H4 (cell line): ENCODE results near the gene MKX. TPM values are rescaled to one million over a fixed set of nuclear protein-coding genes. Genes with fewer than 3 reads are reported as not detected.

ENCODE experiments used
- DNase-seq: peaks from one replicate; pipeline ENCODE4 v3.0.0-alpha.2; 2015; ENCODE audit warnings: low spot score
- total RNA-seq: library from RNA; depleted of rRNA; stranded (reverse); fragments of >200 nt; shearing (Covaris generic); gene quantifications from 2 replicates; pipeline ENCODE4 v1.2.3, GENCODE V29; 2014

The MKX gene
- total RNA-seq, 1 experiment from 2014 or later = not detected

- no peak for DNase-seq
Measured at GRCh38 chr10:27742195-27743011, 3.2 kb downstream of the MKX start.

GRCh38 chr10:27741173-27742091 is 4.2 kb downstream of the MKX start:
- DNase-seq = no peak

- no peak for DNase-seq
Measured at GRCh38 chr10:27736396-27736795, 9.2 kb downstream of the MKX start.

GRCh38 chr10:27730041-27730440 is 15.6 kb downstream of the MKX start:
- DNase-seq = no peak

GRCh38 chr10:27728338-27728737 is 17.3 kb downstream of the MKX start:
- DNase-seq = no peak

- peak; percentile 14 for DNase-seq
Measured at GRCh38 chr10:27724287-27724686, 21.3 kb downstream of the MKX start.

GRCh38 chr10:27723436-27723835 is 22.2 kb downstream of the MKX start:
- peak; percentile 36 for DNase-seq

GRCh38 chr10:27720529-27720928 is 25.1 kb downstream of the MKX start:
- DNase-seq = no peak

- no peak for DNase-seq
Measured at GRCh38 chr10:27719052-27719451, 26.6 kb downstream of the MKX start.

GRCh38 chr10:27717861-27718260 is 27.8 kb downstream of the MKX start:
- DNase-seq = no peak

- no peak for DNase-seq
Measured at GRCh38 chr10:27717224-27717623, 28.4 kb downstream of the MKX start.

- DNase-seq = no peak
Measured at GRCh38 chr10:27716521-27716920, 29.1 kb downstream of the MKX start.

GRCh38 chr10:27715505-27715904 is 30.1 kb downstream of the MKX start:
- no peak for DNase-seq

GRCh38 chr10:27714349-27714748 is 31.3 kb downstream of the MKX start:
- DNase-seq = no peak

GRCh38 chr10:27713941-27714340 is 31.7 kb downstream of the MKX start:
- DNase-seq = peak; percentile 44

- no peak for DNase-seq
Measured at GRCh38 chr10:27710014-27710413, 35.6 kb downstream of the MKX start.

GRCh38 chr10:27709304-27709703 is 36.3 kb downstream of the MKX start:
- DNase-seq = no peak

GRCh38 chr10:27701938-27702537 is 43.6 kb downstream of the MKX start:
- DNase-seq = no peak

GRCh38 chr10:27699776-27700175 is 45.8 kb downstream of the MKX start:
- DNase-seq = no peak

- no peak for DNase-seq
Measured at GRCh38 chr10:27698961-27699360, 46.7 kb downstream of the MKX start.

GRCh38 chr10:27696466-27696865 is 49.2 kb downstream of the MKX start:
- DNase-seq = no peak

GRCh38 chr10:27695706-27696105 is 49.9 kb downstream of the MKX start:
- no peak for DNase-seq
